ENCODE results near the gene PARL. TPM values are rescaled to one million over a fixed set of nuclear protein-coding genes. Genes with fewer than 3 reads are reported as not detected.

The PARL gene
- total and polyA plus RNA-seq, 2 donors (not counting 3 experiments of a cell fraction or from before 2014, with no cell fraction given), result 38.8 to 48.1 TPM

GRCh38 chr3:183830187-183830586, 54.5 kb downstream of the PARL start:
- dilution Hi-C loops (cut with MboI; ENCODE audit: extremely low pct_ligation_motif_present, low sequenced_read_pairs), result no loop called here
- POLR2A ChIA-PET, result no interaction called here
- H3K9me1 ChIP-seq (replicated peaks; ENCODE audit: control insufficient read depth, extremely low read depth, insufficient read depth, low read length), result no peaks in the 10 kb centered on the region
- no peaks in the 10 kb centered on the region for H4K20me1 ChIP-seq (replicated peaks; ENCODE audit: control insufficient read depth, extremely low read depth, insufficient read depth, low read length)
- DNase-seq (ENCODE audit: low read depth, low spot score) (no peak), FAIRE-seq (no peak)
- peaks cover 6 to 10% of the 10 kb centered on the region in 2 experiments for H3K36me3 ChIP-seq (ENCODE audit: control insufficient read depth in 2 of 2, extremely low read depth in 1 of 2, insufficient read depth in 2 of 2, low read length in 2 of 2)
- H3K4me2 ChIP-seq (ENCODE audit: insufficient read depth, low read length), result no peak overlapping the region
- no peak overlapping the region for H3K27ac ChIP-seq (ENCODE audit: insufficient read depth, low read depth, low read length)
- H3K9ac ChIP-seq (replicated peaks; ENCODE audit: extremely low read depth, insufficient read depth, low read length), result no peak overlapping the region
- no peaks in the 10 kb centered on the region for H3K27me3 ChIP-seq (ENCODE audit: control insufficient read depth in 2 of 2, insufficient read depth in 2 of 2, low read length in 2 of 2)
- no peak overlapping the region for H2AFZ ChIP-seq (ENCODE audit: low read depth, low read length)
- CTCF ChIA-PET, result no interaction called here
- H3K4me3 ChIP-seq (replicated peaks in 1 of 3; ENCODE audit: insufficient read depth in 1 of 3, low read depth in 1 of 3, low read length in 3 of 3), result no peak overlapping the region
- TF ChIP-seq GATA2 (IDR thresholded peaks at IDR 0.05; ENCODE audit: insufficient read depth, insufficient read length, low read depth, low read length) (no peak), POLR2AphosphoS5 (IDR thresholded peaks at IDR 0.05; ENCODE audit: insufficient read depth, low read depth, low read length) (no peak), MYC (IDR thresholded peaks at IDR 0.05; ENCODE audit: low read depth, low read length) (no peak), FOS (IDR thresholded peaks at IDR 0.05; ENCODE audit: borderline replicate concordance, insufficient read depth, low read length) (no peak), CTCF (IDR thresholded peaks at IDR 0.05; ENCODE audit: extremely low read depth in 1 of 2, insufficient read depth in 1 of 2, low read depth in 1 of 2, low read length in 2 of 2) (no peak), POLR2A (IDR thresholded peaks at IDR 0.05; ENCODE audit: low read depth, low read length) (no peak), JUN (IDR thresholded peaks at IDR 0.05; ENCODE audit: borderline replicate concordance, insufficient read depth, insufficient read length, low read depth) (no peak), EZH2 (IDR thresholded peaks at IDR 0.05; ENCODE audit: borderline replicate concordance, low read depth, low read length, severe bottlenecking) (no peak)
- TF ChIP-seq, protein P1, sequence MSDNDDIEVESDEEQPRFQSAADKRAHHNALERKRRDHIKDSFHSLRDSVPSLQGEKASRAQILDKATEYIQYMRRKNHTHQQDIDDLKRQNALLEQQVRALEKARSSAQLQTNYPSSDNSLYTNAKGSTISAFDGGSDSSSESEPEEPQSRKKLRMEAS (IDR thresholded peaks at IDR 0.05; ENCODE audit: insufficient read depth, insufficient read length), result no peak
- H3K9me3 ChIP-seq (replicated peaks; ENCODE audit: control insufficient read depth, insufficient read depth, low read length), result no peaks in the 10 kb centered on the region
- intact Hi-C loops (cut with micrococcal nuclease), result no loop called here
- H3K4me1 ChIP-seq (ENCODE audit: control insufficient read depth, extremely low read depth, insufficient read depth, low read length), result no peaks in the 10 kb centered on the region
- H3K79me2 ChIP-seq (ENCODE audit: control insufficient read depth, insufficient read depth, low read length), result no peaks in the 10 kb centered on the region
- BruUV-seq (replicated peaks), result no TSS peak

Data from endothelial cell of umbilical vein (primary cell).